ENCODE data around the gene PIM3. TPM values are rescaled to one million over a fixed set of nuclear protein-coding genes. Genes with fewer than 3 reads are reported as not detected.
A peak's percentile ranks its signal among the peaks of the same experiment; 100 is the strongest.

PIM3 gene
- total and polyA plus RNA-seq, 10 of the 15 experiments (the other 5 are each of a cell fraction or from before 2014, with no cell fraction given): 0.31 to 60.8 (median 12.4) TPM

DNA sequence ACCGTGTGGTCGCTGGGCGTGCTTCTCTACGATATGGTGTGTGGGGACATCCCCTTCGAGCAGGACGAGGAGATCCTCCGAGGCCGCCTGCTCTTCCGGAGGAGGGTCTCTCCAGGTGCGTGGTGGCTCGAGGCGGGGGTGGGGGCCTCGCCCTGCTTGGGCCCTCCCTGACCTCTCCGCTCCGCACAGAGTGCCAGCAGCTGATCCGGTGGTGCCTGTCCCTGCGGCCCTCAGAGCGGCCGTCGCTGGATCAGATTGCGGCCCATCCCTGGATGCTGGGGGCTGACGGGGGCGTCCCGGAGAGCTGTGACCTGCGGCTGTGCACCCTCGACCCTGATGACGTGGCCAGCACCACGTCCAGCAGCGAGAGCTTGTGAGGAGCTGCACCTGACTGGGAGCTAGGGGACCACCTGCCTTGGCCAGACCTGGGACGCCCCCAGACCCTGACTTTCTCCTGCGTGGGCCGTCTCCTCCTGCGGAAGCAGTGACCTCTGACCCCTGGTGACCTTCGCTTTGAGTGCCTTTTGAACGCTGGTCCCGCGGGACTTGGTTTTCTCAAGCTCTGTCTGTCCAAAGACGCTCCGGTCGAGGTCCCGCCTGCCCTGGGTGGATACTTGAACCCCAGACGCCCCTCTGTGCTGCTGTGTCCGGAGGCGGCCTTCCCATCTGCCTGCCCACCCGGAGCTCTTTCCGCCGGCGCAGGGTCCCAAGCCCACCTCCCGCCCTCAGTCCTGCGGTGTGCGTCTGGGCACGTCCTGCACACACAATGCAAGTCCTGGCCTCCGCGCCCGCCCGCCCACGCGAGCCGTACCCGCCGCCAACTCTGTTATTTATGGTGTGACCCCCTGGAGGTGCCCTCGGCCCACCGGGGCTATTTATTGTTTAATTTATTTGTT, 2.4 kb downstream of the PIM3 start (continued):
- TF ChIP-seq ELK1 (IDR thresholded peaks at IDR 0.05; ENCODE audit: low read depth, low read length) (no peak), CHD4 (IDR thresholded peaks at IDR 0.05) (no peak)
- TF ChIP-seq, protein P1, sequence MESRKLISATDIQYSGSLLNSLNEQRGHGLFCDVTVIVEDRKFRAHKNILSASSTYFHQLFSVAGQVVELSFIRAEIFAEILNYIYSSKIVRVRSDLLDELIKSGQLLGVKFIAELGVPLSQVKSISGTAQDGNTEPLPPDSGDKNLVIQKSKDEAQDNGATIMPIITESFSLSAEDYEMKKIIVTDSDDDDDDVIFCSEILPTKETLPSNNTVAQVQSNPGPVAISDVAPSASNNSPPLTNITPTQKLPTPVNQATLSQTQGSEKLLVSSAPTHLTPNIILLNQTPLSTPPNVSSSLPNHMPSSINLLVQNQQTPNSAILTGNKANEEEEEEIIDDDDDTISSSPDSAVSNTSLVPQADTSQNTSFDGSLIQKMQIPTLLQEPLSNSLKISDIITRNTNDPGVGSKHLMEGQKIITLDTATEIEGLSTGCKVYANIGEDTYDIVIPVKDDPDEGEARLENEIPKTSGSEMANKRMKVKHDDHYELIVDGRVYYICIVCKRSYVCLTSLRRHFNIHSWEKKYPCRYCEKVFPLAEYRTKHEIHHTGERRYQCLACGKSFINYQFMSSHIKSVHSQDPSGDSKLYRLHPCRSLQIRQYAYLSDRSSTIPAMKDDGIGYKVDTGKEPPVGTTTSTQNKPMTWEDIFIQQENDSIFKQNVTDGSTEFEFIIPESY (IDR thresholded peaks at IDR 0.05): no peak

DNA sequence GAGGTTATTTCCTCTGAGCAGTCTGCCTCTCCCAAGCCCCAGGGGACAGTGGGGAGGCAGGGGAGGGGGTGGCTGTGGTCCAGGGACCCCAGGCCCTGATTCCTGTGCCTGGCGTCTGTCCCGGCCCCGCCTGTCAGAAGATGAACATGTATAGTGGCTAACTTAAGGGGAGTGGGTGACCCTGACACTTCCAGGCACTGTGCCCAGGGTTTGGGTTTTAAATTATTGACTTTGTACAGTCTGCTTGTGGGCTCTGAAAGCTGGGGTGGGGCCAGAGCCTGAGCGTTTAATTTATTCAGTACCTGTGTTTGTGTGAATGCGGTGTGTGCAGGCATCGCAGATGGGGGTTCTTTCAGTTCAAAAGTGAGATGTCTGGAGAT, 3.1 kb downstream of the PIM3 start:
- FAIRE-seq (no peak), DNase-seq (ENCODE audit: low read depth, low spot score) (no peak), ATAC-seq (no peak)
- H3K79me2 ChIP-seq (ENCODE audit: control insufficient read depth, insufficient read depth, low read length): peaks cover 49% of the 10 kb centered on the region
- H2AFZ ChIP-seq (ENCODE audit: control insufficient read depth, low read depth, low read length): no peak overlapping the region
- peaks cover 2% of the 10 kb centered on the region; the same call in 1 of the 2 replicates for H4K20me1 ChIP-seq (ENCODE audit: control insufficient read depth, insufficient read depth)
- ChIA-PET POLR2A (no interaction called here), SMC1A (ENCODE audit: uncharacterized antibody, unreplicated experiment) (interaction anchor here (1.6 kb wide), 1 partner anchor 38 kb away, joined by 3 read pairs; no protein-coding TSS in a partner anchor), RAD21 (ENCODE audit: unreplicated experiment) (interaction anchor here (1.6 to 2.6 kb wide), 2 partner anchors 33 to 67 kb away, joined by 4 to 11 read pairs; no protein-coding TSS in a partner anchor), CTCF (interaction anchor here (1.4 to 2.2 kb wide), 2 partner anchors 27 to 33 kb away, joined by 5 to 6 read pairs; no protein-coding TSS in a partner anchor)
- 62% methylated on average over 6 of the region's 6 CpGs for WGBS (ENCODE audit: insufficient coverage, insufficient replicate concordance, low lambda C conversion rate, missing lambda C conversion rate)
- no peaks in the 10 kb centered on the region for H3K27me3 ChIP-seq (replicated peaks in 1 of 2; ENCODE audit: control insufficient read depth in 2 of 2, insufficient read depth in 2 of 2, low read length in 1 of 2)
- peak overlapping the region; percentile 87 for H3K4me2 ChIP-seq (ENCODE audit: control insufficient read depth, insufficient read depth)
- no peaks in the 10 kb centered on the region for H3K9me3 ChIP-seq (replicated peaks; ENCODE audit: control insufficient read depth, insufficient read depth, low read length)
- peaks cover 37% of the 10 kb centered on the region for H3K4me1 ChIP-seq (ENCODE audit: control insufficient read depth, insufficient read depth, low read length)
- H3K9ac ChIP-seq (ENCODE audit: control insufficient read depth, insufficient read depth, low read length): peak overlapping the region; percentile 72; the same call in 1 of the 2 replicates
- peak overlapping the region; percentile 98 for H3K4me3 ChIP-seq
- TF ChIP-seq ZBED1 (IDR thresholded peaks at IDR 0.05; ENCODE audit: borderline replicate concordance) (no peak), FOS (IDR thresholded peaks at IDR 0.05; ENCODE audit: borderline replicate concordance, extremely low read depth, insufficient read length) (no peak), RAD21 (IDR thresholded peaks at IDR 0.05; ENCODE audit: insufficient read depth, low read depth, low read length) (no peak)
- TF ChIP-seq, protein P2, sequence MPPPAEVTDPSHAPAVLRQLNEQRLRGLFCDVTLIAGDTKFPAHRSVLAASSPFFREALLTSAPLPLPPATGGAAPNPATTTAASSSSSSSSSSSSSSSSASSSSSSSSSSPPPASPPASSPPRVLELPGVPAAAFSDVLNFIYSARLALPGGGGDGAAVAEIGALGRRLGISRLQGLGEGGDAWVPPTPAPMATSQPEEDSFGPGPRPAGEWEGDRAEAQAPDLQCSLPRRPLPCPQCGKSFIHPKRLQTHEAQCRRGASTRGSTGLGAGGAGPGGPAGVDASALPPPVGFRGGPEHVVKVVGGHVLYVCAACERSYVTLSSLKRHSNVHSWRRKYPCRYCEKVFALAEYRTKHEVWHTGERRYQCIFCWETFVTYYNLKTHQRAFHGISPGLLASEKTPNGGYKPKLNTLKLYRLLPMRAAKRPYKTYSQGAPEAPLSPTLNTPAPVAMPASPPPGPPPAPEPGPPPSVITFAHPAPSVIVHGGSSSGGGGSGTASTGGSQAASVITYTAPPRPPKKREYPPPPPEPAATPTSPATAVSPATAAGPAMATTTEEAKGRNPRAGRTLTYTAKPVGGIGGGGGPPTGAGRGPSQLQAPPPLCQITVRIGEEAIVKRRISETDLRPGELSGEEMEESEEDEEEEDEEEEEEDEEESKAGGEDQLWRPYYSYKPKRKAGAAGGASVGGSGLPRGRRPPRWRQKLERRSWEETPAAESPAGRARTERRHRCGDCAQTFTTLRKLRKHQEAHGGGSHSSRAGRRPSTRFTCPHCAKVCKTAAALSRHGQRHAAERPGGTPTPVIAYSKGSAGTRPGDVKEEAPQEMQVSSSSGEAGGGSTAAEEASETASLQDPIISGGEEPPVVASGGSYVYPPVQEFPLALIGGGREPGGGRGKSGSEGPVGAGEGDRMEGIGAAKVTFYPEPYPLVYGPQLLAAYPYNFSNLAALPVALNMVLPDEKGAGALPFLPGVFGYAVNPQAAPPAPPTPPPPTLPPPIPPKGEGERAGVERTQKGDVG (CRISPR knock-in tag; IDR thresholded peaks at IDR 0.05): no peak
- TF ChIP-seq, protein P3, sequence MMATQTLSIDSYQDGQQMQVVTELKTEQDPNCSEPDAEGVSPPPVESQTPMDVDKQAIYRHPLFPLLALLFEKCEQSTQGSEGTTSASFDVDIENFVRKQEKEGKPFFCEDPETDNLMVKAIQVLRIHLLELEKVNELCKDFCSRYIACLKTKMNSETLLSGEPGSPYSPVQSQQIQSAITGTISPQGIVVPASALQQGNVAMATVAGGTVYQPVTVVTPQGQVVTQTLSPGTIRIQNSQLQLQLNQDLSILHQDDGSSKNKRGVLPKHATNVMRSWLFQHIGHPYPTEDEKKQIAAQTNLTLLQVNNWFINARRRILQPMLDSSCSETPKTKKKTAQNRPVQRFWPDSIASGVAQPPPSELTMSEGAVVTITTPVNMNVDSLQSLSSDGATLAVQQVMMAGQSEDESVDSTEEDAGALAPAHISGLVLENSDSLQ (IDR thresholded peaks at IDR 0.05): no peak
- BruUV-seq (replicated peaks): no TSS peak
- intact Hi-C loops (cut with micrococcal nuclease; ENCODE audit: unreplicated experiment) (loop anchor here (5.0 kb wide), 1 partner anchor 224 kb away; the partner anchor contains the start of gene TRABD), in situ Hi-C loops (cut with MboI) (loop anchor here (10.0 kb wide), 1 partner anchor 571 kb away; the partner anchor contains the start of gene TYMP)
- peaks cover 14 to 19% of the 10 kb centered on the region in 2 experiments for H3K36me3 ChIP-seq (ENCODE audit: control insufficient read depth in 2 of 2, insufficient read depth in 2 of 2, low read length in 1 of 2)
- no peak overlapping the region for H3K27ac ChIP-seq (ENCODE audit: control insufficient read depth, insufficient read depth)
